Neural cell (in vitro differentiated cells): ENCODE measurements around the gene BLOC1S5.

Experiments used
- CTCF ChIP-seq: fragments of 450-650 bp; IDR thresholded peaks from 2 replicates; pipeline ENCODE4 v1.5.1; 2014; ENCODE audit warnings: antibody characterized with exemption, mild to moderate bottlenecking, moderate library complexity; ENCODE audit not compliant: poor library complexity, severe bottlenecking
- EZH2 ChIP-seq: fragments of 200-600, 300-800 bp; shearing (Covaris generic), sonication (generic); IDR thresholded peaks from 2 replicates; pipeline ENCODE4 v1.6.1; 2014; ENCODE audit warnings: antibody characterized with exemption, low read length, borderline replicate concordance, mild to moderate bottlenecking; ENCODE audit not compliant: insufficient read depth, poor library complexity, severe bottlenecking
- POLR2AphosphoS5 ChIP-seq: IDR thresholded peaks from 2 replicates; pipeline ENCODE4 v1.6.1; 2012
- RAD21 ChIP-seq: fragments of 450-650 bp; conservative IDR thresholded peaks from 2 replicates; pipeline ENCODE4 v1.6.1; 2014; ENCODE audit warnings: antibody characterized with exemption, mild to moderate bottlenecking, moderate library complexity
- REST ChIP-seq: IDR thresholded peaks from 2 replicates; pipeline ENCODE4 v1.6.1; 2012; ENCODE audit warnings: borderline replicate concordance
- SMC3 ChIP-seq: fragments of 450-650 bp; conservative IDR thresholded peaks from 2 replicates; pipeline ENCODE4 v1.6.1; 2014; ENCODE audit warnings: antibody characterized with exemption, mild to moderate bottlenecking, moderate library complexity; ENCODE audit not compliant: poor library complexity
- TAF1 ChIP-seq: IDR thresholded peaks from 2 replicates; pipeline ENCODE4 v1.6.1; 2012; ENCODE audit warnings: low read depth

- TF ChIP-seq POLR2AphosphoS5 (no peak), EZH2 (no peak), REST (no peak), CTCF (no peak), RAD21 (no peak), TAF1 (no peak), SMC3 (no peak)
Measured at GRCh38 chr6:8070718-8071117, 6.5 kb upstream of the BLOC1S5 start.
